T-helper 1 cell treated with Interleukin-12 subunit alpha and Interleukin-12 subunit beta and Interleukin-4 antibody, amounts not matched to agents 30 ng/mL and 1 ng/mL, for 36 hours (primary cell): ENCODE results near the gene FAM47E. TPM values are rescaled to one million over a fixed set of nuclear protein-coding genes. Genes with fewer than 3 reads are reported as not detected.

Source experiments
- intact Hi-C: fragments of 100-400 bp; cut with micrococcal nuclease; formaldehyde crosslinking; loops from one replicate; pipeline ENCODE4 v1.15.1; 2024
- total RNA-seq: library from RNA; stranded (reverse); gene quantifications from 2 replicates; pipeline ENCODE4 v1.2.3, GENCODE V29; 2022

Gene FAM47E
- total RNA-seq, 1 donor from 2014 or later: not detected

- intact Hi-C loops: no loop called here
Measured at GRCh38 chr4:76296286-76296820, 44.8 kb downstream of the FAM47E start.

GRCh38 chr4:76298227-76298626, 46.7 kb downstream of the FAM47E start:
- intact Hi-C loops: no loop called here

- intact Hi-C loops: loop anchor here (2.0 to 10.0 kb wide), 6 partner anchors 21 to 1287 kb away; partner anchors contain the start of genes RCHY1, SDAD1 and THAP6
Measured at GRCh38 chr4:76300012-76300411, 48.5 kb downstream of the FAM47E start.

DNA sequence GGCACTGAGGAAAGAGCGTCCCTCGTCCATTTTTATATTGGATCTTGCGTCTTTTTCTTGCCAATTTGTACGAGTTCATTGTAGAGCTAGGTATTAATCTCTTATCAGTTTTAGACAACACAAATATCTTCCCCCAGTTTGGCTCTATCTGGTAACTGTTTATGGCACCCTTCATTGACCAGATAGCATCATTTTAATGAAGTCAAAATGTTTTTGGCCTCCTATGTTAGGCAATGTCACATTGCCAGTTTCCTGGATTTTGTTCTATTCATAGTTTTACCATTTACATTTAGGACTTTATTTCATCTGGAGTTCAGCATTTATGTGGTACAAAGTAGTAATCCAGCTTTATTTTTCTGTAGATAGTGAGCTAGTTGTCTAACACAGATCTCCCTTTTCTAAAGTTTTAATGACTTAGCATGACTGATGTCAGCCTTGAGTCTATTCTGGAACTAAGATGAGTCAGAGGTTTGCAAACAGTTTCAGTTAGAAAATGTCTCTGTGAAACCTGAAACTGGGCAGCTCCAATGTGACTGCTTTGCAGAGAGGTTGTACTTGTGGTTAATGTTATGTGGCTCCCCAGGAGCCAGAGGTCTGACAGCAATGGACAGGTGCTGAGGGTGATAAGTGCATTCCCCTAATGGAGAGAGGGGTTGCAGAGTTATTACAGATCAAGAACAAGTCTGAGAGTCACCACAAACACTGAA, 49.7 kb downstream of the FAM47E start:
- intact Hi-C loops: loop anchor here (1.0 to 10.0 kb wide), 8 partner anchors 12 to 1286 kb away; partner anchors contain the start of genes RCHY1, SCARB2, SDAD1 and THAP6

- intact Hi-C loops: loop anchor here (1.0 to 10.0 kb wide), 8 partner anchors 12 to 1285 kb away; partner anchors contain the start of genes RCHY1, SCARB2, SDAD1 and THAP6
Measured at GRCh38 chr4:76301775-76302162, 50.2 kb downstream of the FAM47E start.

- intact Hi-C loops: loop anchor here (5.0 to 10.0 kb wide), 2 partner anchors 682 to 791 kb away; partner anchors contain the start of genes RCHY1 and THAP6
Measured at GRCh38 chr4:76302826-76303438, 51.4 kb downstream of the FAM47E start.

DNA sequence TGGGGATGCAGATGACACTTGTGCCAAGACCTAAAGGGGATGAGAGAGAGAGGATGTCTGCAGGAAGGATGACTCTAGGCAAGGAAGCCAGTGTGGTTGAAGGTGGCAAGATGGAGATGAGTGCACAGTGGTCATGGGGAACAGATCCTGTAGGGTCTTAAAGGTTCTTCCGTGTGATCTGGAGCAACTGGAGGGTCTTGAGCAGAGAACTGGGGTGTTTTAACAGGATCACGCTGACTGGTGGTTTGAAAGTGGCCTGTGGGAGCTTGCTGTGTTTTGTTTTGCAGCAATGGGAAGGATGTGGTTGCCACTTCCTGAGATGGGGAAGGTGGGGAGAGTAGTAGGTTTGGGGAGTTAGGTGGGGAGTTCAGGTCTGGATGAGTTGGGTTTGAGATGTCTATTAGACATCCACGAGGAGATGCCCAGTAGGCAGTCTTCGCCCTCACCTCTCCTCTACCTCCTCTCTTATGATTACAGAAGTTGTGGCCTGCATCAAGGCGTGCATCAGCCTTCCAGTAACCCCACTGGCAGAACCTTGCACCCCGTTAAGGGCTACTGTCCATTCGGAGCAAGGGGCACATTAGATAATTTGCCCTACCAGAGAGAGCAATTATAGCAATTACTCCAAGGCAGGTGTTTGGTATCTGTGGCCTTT, 53.6 kb downstream of the FAM47E start:
- intact Hi-C loops: loop anchor here (2.0 to 10.0 kb wide), 3 partner anchors 50 to 767 kb away; no protein-coding TSS in a partner anchor

DNA sequence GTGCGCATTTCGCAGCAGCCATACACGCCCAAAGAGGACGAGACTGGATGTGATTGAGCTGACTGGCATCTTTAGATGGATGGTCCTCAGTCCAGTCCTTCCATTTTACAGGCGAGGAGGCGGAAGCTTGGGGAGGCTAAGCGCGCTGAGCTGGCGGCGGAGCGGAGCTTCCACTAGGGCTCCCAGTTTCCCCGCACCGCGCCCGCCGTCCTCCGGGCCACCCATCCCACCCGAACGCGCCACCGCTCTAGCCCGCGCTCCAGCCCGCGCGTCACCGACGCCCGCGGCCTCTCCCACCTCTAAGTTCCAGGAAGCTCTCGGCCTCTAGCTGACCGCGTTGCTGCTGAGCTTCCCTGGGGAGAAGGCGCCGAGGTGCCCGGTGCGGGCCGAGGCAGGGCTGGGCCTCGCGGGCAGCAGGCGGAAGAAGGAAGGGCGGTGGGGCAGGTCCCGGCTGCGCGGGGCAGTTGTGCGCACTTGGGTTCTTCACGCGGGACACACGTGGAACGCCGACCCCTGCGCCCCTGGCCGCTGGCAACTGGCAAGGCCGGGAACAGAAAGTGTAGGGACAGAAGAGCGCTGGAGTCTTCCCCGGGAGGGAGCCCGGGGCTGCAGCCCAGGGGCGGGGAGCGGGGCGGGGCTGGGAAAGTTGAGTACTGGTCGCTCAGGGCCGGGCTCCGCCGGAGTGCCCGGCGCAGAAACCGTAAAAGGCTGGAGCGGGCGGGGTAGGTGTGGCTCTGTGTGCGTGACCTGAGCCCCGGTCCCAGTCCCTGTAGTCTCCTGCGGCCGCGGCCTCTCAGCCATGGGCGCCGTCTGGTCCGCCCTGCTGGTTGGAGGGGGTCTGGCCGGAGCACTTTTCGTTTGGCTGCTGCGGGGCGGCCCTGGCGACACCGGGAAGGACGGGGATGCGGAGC, 54.7 kb downstream of the FAM47E start, which contains the start of gene STBD1:
Gene STBD1 (plus strand): TSS at position 763 of the 911 bp plus-strand sequence. CDS start 37 bp downstream, at position 800.
- intact Hi-C loops: loop anchor here (1.0 to 10.0 kb wide), 6 partner anchors 49 to 766 kb away; partner anchors contain the start of gene NUP54

DNA sequence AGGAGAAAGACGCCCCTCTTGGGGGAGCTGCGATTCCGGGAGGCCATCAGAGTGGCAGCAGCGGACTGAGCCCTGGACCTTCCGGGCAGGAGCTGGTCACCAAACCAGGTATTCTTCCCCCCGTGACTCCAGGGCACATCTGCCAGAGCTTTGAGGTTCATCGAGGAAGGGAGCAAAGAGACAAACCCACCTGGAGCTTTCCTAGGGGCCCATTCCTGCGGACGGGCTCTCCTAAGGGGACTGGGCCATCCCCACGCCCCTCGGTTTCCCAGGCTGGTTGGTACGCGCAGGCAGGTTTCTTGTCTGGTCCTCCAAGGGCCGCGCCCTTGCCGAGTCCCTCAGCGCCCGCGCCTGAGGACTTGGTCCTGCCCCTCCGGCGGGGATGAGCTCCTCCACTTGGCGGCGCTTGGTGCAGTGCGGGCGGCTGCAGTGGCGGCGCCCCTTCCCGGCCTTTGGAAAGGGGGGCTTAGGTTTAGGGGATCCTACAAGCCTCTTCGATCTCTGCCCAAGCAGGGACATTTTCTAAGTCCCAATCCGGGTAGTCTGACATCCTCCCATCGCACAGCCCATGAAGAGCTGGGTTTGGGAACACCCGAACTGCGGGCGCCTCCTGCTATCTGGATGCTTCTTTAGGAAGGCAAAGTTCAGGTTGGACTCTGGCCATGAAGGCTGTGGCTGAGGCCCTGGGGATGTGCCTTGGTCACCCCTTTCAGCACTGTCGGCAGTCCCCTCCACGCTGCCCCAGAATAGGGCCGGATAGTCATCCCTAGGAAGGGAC, 55.5 kb downstream of the FAM47E start:
- intact Hi-C loops: loop anchor here (1.0 to 10.0 kb wide), 5 partner anchors 72 to 765 kb away; partner anchors contain the start of gene NUP54

DNA sequence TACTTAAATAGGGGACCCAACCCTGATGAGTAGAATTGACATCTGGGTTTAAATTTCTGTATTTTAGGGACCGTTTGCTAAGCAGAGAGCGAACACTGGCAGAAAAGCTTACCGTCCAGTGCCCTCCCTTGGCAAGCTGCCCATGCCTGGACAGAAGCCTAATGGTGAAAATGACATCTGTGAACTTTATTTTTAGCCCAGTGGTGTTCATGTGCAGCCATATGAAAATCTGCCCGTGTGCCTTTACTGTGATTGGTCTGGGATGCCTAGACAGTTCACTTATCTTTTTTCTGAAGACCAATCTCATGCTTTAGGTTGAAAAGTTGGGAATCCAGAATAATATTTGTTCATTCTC, 56.1 kb downstream of the FAM47E start:
- intact Hi-C loops: loop anchor here (2.0 to 10.0 kb wide), 3 partner anchors 71 to 765 kb away; no protein-coding TSS in a partner anchor

- intact Hi-C loops: loop anchor here (5.0 to 10.0 kb wide), 2 partner anchors 676 to 764 kb away; no protein-coding TSS in a partner anchor
Measured at GRCh38 chr4:76308548-76308947, 57.0 kb downstream of the FAM47E start.

DNA sequence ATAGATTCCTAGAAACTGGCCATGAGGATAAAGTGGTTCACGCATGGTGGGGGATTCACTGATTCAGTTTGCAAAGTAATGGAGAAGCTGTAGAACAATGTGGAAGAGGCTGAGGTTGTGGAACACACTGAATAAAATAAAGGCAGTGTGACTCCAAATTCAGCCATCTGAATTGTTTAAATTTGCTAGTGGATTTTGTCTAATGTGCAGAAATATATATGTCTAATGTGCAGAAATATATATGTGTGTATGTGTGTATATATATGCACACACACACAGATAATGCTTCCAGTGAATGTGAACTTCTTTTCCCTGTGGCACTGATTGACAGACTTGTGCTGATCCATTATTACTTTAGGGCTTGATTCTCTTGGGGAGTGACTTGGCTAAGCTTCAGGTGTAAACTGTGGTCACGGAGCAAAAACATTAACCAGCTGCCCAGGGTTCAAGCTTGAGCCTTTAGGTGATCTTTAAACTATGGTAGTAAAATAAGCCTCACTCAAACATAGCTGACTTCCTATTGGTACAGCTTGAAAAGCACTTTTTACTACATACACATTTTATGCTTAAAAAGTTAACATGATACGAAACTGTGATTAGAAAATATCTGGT, 58.5 kb downstream of the FAM47E start:
- intact Hi-C loops: loop anchor here (5.0 to 10.0 kb wide), 2 partner anchors 675 to 762 kb away; no protein-coding TSS in a partner anchor

- intact Hi-C loops: no loop called here
Measured at GRCh38 chr4:76310683-76311082, 59.2 kb downstream of the FAM47E start.

DNA sequence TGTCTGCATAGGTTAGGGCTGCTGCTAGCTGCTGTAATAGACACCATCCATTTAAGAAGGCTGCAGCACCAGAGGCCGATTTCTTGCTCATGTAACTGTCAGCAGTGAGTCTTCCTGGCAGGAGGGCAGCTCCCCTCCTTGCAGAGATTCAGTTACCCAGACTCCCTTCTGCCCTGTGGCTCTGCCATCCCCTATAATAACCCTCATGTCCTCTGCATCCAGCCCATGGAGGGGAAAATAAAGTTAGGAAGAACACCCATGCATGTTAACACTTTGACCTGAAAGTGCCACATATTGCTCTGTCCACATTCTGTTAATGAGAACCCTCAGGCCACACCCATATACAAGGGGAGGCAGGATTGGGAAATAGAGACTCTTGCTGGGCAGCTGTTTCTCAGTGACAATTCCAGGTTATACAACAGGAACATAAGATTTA, 60.4 kb downstream of the FAM47E start:
- intact Hi-C loops: no loop called here

- intact Hi-C loops: no loop called here
Measured at GRCh38 chr4:76312457-76312856, 60.9 kb downstream of the FAM47E start.

GRCh38 chr4:76313547-76313946, 62.0 kb downstream of the FAM47E start:
- intact Hi-C loops: loop anchor here (1.0 kb wide), 1 partner anchor 12 kb away; no protein-coding TSS in a partner anchor

DNA sequence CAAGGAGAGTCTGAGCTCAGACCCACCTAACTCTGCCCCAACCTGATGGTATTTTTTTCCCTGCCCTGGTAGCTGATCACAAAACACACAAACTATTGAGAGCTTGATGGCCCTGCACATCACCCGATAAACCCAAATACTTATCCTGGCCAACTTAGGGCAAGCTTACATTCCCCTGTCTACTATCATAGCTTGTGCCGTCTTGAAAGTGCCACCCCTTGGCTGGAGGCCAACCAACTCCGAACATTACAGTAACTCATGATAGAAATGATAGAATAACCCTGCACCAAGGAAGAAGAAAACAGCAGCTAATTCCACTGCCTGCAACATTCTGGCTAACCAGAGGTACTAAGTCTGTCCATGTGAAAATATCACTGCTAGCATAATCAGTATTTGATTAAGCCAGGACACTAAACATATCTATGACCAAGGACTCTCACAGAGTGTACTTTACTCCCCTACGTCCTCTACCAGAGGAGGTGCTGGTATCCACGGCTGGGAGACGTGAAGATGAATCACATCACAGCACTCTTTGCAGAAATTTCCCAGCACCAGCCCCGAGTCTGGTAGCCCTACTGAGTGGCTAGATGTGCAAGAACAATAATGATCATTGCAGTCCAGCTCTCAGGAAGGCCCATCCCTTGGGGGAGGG, 63.9 kb downstream of the FAM47E start:
- intact Hi-C loops: no loop called here

DNA sequence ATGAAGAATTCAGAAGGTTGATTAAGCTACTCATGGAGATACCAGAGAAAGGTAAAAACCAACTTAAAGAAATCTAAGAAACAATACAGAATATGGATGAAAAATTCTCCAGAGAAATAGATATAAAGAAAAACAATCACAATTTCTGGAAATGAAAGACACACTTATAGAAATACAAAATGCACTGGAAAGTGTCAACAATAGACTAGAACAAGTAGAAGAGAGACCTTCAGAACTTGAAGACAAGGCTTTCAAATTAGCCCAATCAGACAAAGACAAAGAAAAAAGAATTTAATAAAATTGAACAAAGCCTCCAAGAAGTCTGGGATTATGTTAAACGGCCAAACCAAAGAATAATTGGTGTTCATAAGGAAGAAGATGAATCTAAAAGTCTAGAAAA, 64.6 kb downstream of the FAM47E start:
- intact Hi-C loops: no loop called here
